HG03575 (cell line): ENCODE results near the gene CYP27B1.

ENCODE experiments used
- ATAC-seq: cut with Tn5 transposase; IDR thresholded peaks from one replicate; pipeline ENCODE4 v1.9.1; 2021; ENCODE audit not compliant: unreplicated experiment, insufficient number of reproducible peaks, low FRiP score; ENCODE audit errors: extremely low read depth

Gene CYP27B1

GRCh38 chr12:57766464-57767304 lies at the start of gene CYP27B1:
Gene CYP27B1, minus strand, starts transcription at chr12:57767078. Its CDS starts 37 bp downstream, at chr12:57767041.
- no peak for ATAC-seq

DNA sequence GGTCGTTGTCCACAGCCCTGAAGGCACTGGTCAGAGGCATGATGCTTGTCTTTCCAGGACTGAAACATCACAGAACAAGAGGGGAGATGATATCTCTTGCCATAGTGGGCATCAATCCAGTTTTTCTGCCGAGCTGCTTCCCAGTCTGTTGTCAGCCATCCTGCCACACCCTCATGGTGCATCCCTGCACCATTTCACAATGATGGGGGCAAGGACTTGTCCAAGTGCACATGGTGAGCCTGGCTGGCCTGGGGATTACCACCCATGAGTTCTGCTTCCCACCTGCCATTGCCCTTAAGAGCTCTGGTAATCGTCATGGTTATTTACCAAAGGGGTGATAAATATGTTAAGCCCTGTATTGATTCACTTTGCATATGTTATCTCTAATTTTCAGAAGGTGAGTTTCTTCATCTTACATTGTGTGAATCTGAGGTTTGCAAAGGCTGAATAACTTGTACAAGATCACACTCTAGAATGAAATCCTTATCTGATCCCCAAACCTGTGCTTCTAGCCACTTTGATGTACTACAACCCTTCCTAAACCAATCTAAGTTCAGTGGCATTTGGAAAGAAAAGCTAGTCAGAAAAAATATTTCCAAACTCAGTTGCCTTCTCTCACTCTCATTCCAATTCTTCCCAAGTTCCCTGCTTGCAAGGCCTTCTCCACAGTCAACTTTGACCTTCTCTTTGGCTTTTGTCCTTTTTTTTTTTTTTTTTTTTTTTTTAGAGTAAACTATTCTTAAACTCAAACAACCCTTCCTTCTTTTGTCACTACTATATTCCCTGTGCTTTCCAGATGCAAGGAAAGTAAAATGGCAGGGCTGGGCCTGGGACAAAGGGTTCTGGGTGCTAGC lies 49.4 kb upstream of the CYP27B1 start:
- no peak for ATAC-seq

- no peak for ATAC-seq
These were observed 48.5 kb upstream of the CYP27B1 start for GRCh38 chr12:57815177-57816000.

DNA sequence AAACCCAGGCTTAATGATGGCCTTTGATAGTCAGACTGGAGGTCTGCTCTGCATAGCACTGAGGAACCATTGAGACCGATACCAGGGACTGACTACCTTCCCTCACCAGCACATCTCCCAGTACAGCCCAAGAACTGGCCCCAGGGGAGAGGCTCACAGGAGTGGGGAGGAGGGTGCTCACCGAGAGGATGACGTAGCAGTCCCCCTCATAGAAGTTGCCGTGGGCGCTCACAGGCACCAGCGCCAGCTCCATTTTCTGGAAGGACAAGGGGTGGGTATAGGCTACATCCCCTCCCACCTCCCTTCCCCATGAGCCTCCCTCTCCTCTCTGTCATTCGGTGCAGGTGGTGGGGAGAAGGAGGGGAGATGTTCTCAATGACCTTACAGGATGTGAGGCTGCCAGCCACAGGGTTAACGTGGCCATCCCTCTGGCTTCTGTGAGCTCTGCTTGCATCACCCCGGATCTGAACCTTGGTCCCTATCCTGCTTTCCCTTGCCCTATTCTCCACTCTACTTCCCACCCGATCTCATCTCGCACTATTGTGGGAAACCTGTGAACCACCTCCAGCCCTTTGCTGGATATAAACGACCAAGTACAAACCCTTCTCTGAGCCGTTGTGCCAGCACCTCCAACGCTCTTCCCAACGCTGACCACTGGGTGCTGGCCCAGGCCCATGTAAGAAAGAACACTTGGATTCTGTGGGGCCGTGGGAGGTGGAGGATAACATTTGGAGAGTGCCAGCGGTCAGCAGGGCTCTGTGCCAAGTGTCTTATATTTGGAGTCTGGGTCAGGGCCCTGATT lies 47.3 kb upstream of the CYP27B1 start:
- ATAC-seq = no peak

DNA sequence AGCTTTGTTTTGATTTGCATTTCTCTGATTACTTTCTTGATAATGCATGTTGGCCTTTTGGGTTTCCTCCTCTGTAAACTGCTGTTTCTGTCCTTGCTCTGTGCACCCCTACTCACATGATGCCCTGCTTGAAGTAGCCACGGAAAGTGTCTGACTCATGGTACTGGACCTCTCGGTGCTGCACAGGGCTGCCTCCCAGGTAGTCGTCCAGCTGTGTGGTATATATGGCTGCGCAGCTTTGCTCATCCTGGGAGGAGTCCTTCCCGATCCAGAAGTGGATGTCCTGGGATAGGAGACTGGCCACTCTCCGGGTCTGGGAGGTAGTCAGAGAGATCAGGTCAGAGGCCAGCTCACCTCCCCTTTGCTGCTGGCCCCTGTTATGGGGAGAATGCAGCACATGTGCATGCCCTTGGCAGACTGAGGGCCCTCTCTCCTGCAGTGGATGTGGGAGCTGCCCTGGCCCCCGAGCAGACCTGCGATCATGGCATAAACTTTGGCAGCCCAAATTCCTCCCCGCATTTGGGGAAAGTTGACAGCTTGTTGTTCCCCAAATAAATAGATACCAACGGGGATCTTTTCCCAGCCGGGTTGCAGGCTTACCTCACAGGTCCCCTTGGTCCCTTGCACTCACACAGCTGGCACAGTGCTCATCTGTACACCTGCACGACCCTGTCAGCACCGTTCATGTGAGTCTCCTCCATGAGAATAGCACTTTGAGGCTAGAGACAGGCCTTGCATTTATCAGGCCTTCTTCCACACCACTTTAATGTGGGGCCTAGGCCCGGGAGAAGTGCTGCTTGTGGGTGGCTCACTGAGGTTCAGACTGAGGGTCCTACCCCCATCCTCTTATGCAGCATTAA lies 46.5 kb upstream of the CYP27B1 start:
- no peak for ATAC-seq

DNA sequence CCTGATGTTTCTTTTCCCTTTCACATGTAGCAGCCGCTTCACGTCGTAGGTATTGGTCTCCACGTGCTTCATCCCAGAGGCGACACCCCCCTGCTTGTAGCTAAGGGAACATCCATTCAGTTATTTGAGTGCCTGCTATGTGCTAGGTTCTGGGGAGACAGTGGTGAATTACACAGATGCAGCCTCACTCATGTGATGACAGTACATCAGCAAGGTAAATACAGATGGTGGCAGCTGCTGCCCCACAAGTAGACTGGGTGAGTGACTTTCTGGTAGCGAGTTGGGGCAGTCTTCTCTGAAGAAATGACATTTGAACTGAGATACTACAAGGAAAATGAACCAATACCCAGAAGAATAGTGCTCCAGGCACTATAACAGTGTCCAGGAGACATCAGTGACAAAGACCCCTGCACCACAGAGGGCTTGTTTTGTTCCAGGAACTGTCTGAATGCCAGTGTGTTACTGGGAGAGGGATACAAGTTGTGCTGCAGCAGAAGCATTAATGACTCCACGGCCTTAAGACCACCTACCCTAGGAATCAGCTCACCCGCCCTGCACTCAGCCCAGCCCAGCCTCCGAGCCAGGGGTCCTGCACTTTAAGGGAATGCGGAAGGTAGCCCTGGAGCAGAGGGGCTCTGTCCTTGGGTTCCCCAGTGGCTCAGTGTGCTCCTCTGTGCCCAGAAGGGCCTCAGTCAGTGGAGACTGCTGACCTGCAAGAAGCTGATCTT lies 44.3 kb upstream of the CYP27B1 start:
- no peak for ATAC-seq

DNA sequence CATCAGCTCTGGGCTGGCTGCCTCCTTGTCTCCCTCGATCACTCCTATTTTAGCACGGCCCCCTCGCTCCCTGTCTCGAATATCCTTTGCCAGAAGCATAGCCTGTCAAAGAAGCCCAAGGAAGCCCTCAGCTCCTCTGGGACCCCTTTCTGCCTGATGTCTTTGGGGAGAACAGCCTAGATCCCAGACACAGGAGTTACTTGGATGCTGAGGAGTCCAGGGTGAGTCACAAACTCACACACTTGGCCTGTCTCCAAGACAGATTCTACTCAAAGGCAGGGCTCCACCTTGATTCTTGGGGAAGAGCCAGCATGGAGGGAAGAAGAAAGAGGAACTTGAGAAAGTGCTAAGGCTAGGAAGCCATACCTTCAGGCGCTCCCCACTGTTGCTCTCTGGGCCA lies 43.6 kb upstream of the CYP27B1 start:
- ATAC-seq = no peak

GRCh38 chr12:57809425-57809824 lies 42.5 kb upstream of the CYP27B1 start:
- ATAC-seq = no peak

DNA sequence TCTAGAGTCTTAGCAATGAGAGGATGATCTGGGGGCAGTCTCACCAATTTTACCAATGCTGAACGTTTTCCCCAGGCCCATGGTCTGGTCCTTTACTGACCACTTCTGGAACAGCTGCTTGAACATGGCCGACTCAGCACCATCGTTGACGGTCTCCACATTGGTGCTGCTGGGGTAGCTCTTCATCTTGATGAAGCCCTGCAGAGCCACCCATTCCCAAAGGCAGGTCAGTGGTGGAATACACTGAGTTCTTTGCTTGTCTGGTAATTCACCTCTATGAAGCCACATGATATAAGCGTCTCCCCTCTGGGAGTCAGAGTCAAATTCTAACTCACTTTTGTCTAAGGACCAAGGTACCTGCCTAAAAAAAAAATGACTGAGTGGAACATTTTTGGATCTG lies 41.5 kb upstream of the CYP27B1 start:
- ATAC-seq = no peak

DNA sequence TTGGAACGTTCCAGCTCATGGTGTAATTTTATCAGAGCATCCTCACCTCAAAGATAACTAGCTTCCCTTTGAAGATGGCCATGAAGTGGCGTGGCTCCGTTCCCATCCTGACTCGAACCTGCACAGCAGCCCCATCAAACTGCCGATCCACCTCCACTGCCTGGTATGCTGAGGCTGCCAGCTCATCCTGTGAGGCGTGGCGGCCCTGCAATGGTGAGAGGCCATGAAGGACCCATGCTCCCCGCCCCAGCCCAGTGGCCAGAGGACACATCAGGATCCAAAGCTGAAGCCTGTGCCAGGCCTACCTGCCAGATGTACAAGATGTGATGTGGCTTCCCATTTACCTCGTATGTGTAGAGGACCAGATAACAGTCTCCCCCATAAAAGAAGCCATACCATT lies 40.4 kb upstream of the CYP27B1 start:
- ATAC-seq = no peak

DNA sequence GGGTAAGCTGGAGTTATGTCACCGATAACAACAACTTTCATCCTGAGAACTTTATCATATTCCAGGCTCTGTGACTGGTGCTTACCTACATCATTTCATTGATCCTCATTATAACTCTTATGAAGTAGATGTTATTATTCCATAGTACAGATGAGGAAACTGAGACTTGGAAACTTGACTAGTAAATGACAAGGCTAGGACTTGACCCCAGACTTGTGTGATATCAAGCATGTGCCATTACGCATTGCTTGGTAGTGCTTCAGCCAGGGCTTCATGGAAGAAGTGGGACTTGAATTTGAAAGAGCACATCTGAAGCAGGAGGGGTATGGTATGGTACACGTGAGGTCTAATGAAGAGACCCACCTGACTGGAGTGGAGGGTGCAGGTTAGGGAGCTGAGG lies 39.8 kb upstream of the CYP27B1 start:
- ATAC-seq = no peak

GRCh38 chr12:57803319-57803893 lies 36.5 kb upstream of the CYP27B1 start:
- no peak for ATAC-seq

DNA sequence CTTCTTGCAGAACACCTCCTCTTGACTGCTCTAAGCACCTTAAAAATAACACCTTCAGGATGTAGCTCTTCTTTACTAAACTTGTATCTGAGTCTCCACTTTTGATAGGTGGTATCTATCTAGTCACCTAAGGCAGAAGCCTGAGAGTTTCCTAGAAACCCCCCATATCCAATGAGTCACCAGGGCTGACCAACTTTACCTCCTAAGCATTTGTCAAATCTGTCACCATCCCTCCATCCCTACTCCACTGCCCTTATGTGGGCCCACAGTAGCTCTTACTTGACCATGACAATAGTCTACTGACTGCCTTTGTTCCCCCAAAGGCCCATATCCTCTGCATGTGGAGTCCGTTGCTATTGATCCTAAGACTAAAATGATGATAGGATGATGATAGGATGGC lies 35.7 kb upstream of the CYP27B1 start:
- ATAC-seq = no peak

GRCh38 chr12:57800965-57801364 lies 34.1 kb upstream of the CYP27B1 start:
- no peak for ATAC-seq

DNA sequence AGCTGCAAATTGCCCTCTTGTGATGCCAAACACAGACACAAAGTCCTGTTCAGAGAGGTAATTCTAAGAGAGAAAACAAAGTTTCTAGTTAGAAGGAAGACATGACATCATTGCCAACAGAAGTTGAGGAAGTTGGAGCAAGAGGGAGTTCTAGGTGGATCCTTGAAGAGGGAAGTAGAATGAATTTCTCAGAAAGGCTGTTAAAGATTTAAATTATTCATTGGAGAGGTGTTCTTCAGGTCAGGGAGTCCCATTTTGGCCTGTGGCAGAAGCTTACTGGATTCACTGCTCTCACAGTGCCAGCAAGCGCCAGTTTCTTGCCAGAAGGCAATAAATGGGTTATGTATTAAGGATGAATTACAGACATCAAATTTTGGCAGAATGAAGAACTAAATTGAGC lies 31.1 kb upstream of the CYP27B1 start:
- no peak for ATAC-seq

GRCh38 chr12:57796996-57797395 lies 30.1 kb upstream of the CYP27B1 start:
- ATAC-seq = no peak

GRCh38 chr12:57795354-57795753 lies 28.5 kb upstream of the CYP27B1 start:
- no peak for ATAC-seq
